GM23248 (cell line): Measurements from ENCODE around the gene TJAP1. TPM values are rescaled to one million over a fixed set of nuclear protein-coding genes. Genes with fewer than 3 reads are reported as not detected.

Experiments
- DNase-seq: peaks from one replicate; pipeline ENCODE4 v3.0.0-alpha.2; 2015
- H2AFZ ChIP-seq: fragments of 200-600 bp; sonication (generic); 2 replicates; pipeline ENCODE4 v1.6.1; 2016; ENCODE audit warnings: antibody characterized with exemption
- H3F3A ChIP-seq: fragments of 200-600 bp; sonication (generic); 2 replicates; pipeline ENCODE4 v1.6.1; 2016; ENCODE audit warnings: mild to moderate bottlenecking, antibody characterized with exemption, mixed run types; ENCODE audit not compliant: insufficient read depth
- H3K27ac ChIP-seq: fragments of 200-600 bp; sonication (generic); 2 replicates; pipeline ENCODE4 v1.5.1; 2016; ENCODE audit warnings: mild to moderate bottlenecking
- H3K27me3 ChIP-seq: fragments of 200-600 bp; sonication (generic); replicated peaks from 2 replicates; pipeline ENCODE4 v1.6.1; 2016; ENCODE audit warnings: mild to moderate bottlenecking; ENCODE audit not compliant: insufficient read depth
- H3K36me3 ChIP-seq: fragments of 200-600 bp; sonication (generic); 2 replicates; pipeline ENCODE4 v1.6.1; 2016; ENCODE audit warnings: low read depth, mild to moderate bottlenecking
- H3K4me1 ChIP-seq: fragments of 200-600 bp; sonication (generic); 2 replicates; pipeline ENCODE4 v1.6.1; 2016; ENCODE audit warnings: mild to moderate bottlenecking; ENCODE audit not compliant: insufficient read depth
- H3K4me2 ChIP-seq: fragments of 200-600 bp; sonication (generic); one replicate; pipeline ENCODE4 v1.6.1; 2016; ENCODE audit warnings: mild to moderate bottlenecking; ENCODE audit not compliant: unreplicated experiment
- H3K4me3 ChIP-seq: fragments of 200-600 bp; sonication (generic); 2 replicates; pipeline ENCODE4 v1.5.1; 2016; ENCODE audit warnings: mild to moderate bottlenecking
- H3K79me2 ChIP-seq: fragments of 200-600 bp; sonication (generic); 2 replicates; pipeline ENCODE4 v1.6.1; 2016; ENCODE audit warnings: mild to moderate bottlenecking; ENCODE audit not compliant: insufficient read depth
- H3K9ac ChIP-seq: fragments of 200-600 bp; sonication (generic); 2 replicates; pipeline ENCODE4 v1.6.1; 2016; ENCODE audit warnings: mild to moderate bottlenecking
- H3K9me2 ChIP-seq: fragments of 200-600 bp; sonication (generic); 2 replicates; pipeline ENCODE4 v1.6.1; 2016; ENCODE audit warnings: mixed run types, mild to moderate bottlenecking, moderate library complexity; ENCODE audit not compliant: insufficient read depth
- H3K9me3 ChIP-seq: fragments of 200-600 bp; sonication (generic); one replicate; pipeline ENCODE4 v1.6.1; 2017; ENCODE audit warnings: low read depth
- H4K20me1 ChIP-seq: fragments of 200-600 bp; sonication (generic); 2 replicates; pipeline ENCODE4 v1.6.0; 2016; ENCODE audit not compliant: insufficient read depth
- EZH2 ChIP-seq: fragments of 200-600 bp; sonication (generic); IDR thresholded peaks from 2 replicates; pipeline ENCODE4 v1.6.1; 2018; ENCODE audit warnings: antibody characterized with exemption, mild to moderate bottlenecking; ENCODE audit not compliant: insufficient read depth, poor library complexity, severe bottlenecking
- EZH2phosphoT487 ChIP-seq: fragments of 200-600 bp; sonication (generic); IDR thresholded peaks from 2 replicates; pipeline ENCODE4 v1.6.1; 2018; ENCODE audit warnings: antibody characterized with exemption, moderate library complexity, mild to moderate bottlenecking, low read depth; ENCODE audit not compliant: insufficient read depth
- WGBS, 2 experiments: methylation state at CpG; one replicate each; pipeline ENCODE4 v1.1.6; 2015 to 2017; ENCODE audit warnings: low lambda C conversion rate in 2 of 2, low coverage in 1 of 2; ENCODE audit errors: missing lambda C conversion rate in 2 of 2; 5-methylcytosine and 5-hydroxymethylcytosine counted together
- in situ Hi-C: fragments of 300-500 bp; cut with MboI; formaldehyde crosslinking; loops from 2 replicates; pipeline ENCODE4 v1.15.0; 2020
- polyA plus RNA-seq: library from polyadenylated mRNA; unstranded; fragments of >200 nt; fragmentation: Nextera tagmentation; extraction: Ambion mirVana; gene quantifications from 2 replicates; pipeline ENCODE4 v1.2.1, GENCODE V29; 2016
- total RNA-seq: library from RNA; depleted of rRNA; stranded (reverse); fragments of >200 nt; shearing (Covaris generic); gene quantifications from 2 replicates; pipeline ENCODE4 v1.2.3, GENCODE V29; 2014

The TJAP1 gene
- total and polyA plus RNA-seq, 2 experiments from 2014 or later: 16.0 to 32.9 TPM

DNA sequence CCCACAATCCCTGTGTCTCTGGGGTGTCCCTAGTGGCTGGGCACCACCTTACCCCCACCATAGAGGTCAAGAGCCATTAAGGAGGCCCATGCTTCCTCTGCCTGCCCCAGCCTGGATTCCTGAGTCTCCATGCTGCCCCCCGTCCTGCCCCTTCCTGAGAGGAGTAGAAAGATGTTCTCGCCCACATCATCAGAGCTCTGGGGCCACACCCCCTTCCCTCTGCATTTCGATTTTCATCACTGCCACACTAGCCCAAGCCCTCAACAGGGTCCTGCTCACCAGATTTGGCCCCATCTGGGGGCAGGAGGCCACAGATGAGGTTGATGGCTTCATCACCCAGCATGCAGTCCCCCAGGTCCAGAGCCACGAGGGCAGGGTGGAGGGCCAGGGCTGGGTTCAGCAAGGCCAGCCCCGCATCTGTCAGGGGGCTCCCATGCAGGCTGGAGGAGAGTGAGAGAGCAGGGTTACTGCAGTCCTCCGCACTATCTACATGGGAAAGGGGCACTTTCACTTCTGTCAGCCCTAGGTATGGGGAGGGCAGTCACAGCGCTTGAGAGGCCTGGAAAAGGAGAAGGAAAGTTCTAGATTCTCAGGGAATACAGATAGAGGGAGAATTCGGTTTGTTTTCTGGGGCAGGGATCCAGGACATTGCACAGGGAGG, 31.2 kb downstream of the TJAP1 start:
- Histone ChIP-seq H3K9me2 (no peaks in the 10 kb centered on the region), H3K36me3 (no peaks in the 10 kb centered on the region), H3F3A (peaks cover 8% of the 10 kb centered on the region; the same call in 1 of the 2 replicates), H3K79me2 (peaks cover 8% of the 10 kb centered on the region; the same call in 1 of the 2 replicates), H2AFZ (no peak overlapping the region), H3K4me3 (no peak overlapping the region), H3K4me1 (0 out of 2 replicates have a peak, but pooled peaks cover 2% of the 10 kb centered on the region), H4K20me1 (no peaks in the 10 kb centered on the region), H3K9ac (no peak overlapping the region), H3K27me3 (no peaks in the 10 kb centered on the region), H3K4me2 (peak overlapping the region; percentile 16), H3K27ac (no peak overlapping the region), H3K9me3 (no peaks in the 10 kb centered on the region)
- 59 to 61% methylated on average over 7 to 8 of the region's 8 CpGs for WGBS, 2 experiments
- in situ Hi-C loops: loop anchor here (10.0 kb wide), 1 partner anchor 54 kb away; the partner anchor contains the start of gene DLK2
- DNase-seq: no peak
- TF ChIP-seq EZH2 (no peak), EZH2phosphoT487 (no peak)

DNA sequence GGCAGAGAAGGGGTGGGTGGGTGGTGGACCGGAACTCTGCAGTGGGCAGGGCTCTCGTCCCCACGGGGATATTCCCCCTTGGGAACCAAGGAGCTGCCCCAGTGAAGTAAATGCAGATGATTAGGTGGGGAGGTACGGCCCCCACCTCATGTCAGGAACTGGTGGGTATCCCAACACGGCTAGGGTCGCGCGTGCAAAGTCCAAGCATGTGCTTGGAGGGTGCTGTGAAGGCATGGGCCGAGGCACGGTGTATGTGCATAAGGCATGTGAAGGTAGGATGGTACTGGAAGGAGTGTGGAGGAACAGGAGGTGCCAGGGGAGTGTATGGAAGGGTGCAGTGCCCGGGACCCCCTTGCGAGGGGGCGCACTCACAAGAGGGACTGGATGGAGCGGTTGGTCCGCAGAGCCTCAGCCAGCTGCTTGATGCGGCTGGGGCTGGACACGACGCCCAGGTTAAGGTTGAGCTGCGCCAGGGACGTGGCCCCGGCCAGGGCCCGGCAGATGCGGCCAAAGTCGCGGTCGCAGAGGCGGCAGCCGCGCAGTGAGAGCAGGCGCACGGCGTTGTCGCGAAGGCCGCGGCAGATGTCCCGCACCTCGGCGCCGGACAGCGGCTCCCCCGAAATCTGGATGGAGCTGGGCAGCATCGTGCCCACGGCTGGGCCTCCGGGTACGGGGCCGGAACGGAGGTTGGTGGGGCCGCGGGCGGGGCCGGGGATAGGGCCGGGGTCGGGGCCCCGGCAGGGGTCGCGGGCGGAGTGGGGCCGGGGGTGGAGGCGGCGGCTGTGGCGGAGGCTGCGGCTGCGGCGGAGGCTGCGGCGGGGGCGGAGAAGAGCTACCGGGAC, 32.0 kb downstream of the TJAP1 start:
- H3K4me1 ChIP-seq: 0 out of 2 replicates have a peak, but pooled peaks cover 2% of the 10 kb centered on the region
- no peaks in the 10 kb centered on the region; the same call in 1 of the 2 replicates for H3K36me3 ChIP-seq
- peak overlapping the region; percentile 73; the same call in 1 of the 2 replicates for H2AFZ ChIP-seq
- no peaks in the 10 kb centered on the region for H3K27me3 ChIP-seq
- H3K4me3 ChIP-seq: peak overlapping the region; percentile 75
- peaks cover 8% of the 10 kb centered on the region; the same call in 1 of the 2 replicates for H3F3A ChIP-seq
- in situ Hi-C loops: loop anchor here (10.0 kb wide), 1 partner anchor 55 kb away; the partner anchor contains the start of gene DLK2
- H3K4me2 ChIP-seq: peak overlapping the region; percentile 67
- 4 to 7% methylated on average over 45 to 69 of the region's 69 CpGs for WGBS, 2 experiments
- peak; percentile 53 for DNase-seq
- H4K20me1 ChIP-seq: no peaks in the 10 kb centered on the region
- no peaks in the 10 kb centered on the region for H3K9me3 ChIP-seq
- no peak overlapping the region for H3K27ac ChIP-seq
- TF ChIP-seq EZH2phosphoT487 (no peak), EZH2 (no peak)
- peaks cover 16% of the 10 kb centered on the region for H3K79me2 ChIP-seq
- no peaks in the 10 kb centered on the region for H3K9me2 ChIP-seq
- H3K9ac ChIP-seq: peak overlapping the region; percentile 81

DNA sequence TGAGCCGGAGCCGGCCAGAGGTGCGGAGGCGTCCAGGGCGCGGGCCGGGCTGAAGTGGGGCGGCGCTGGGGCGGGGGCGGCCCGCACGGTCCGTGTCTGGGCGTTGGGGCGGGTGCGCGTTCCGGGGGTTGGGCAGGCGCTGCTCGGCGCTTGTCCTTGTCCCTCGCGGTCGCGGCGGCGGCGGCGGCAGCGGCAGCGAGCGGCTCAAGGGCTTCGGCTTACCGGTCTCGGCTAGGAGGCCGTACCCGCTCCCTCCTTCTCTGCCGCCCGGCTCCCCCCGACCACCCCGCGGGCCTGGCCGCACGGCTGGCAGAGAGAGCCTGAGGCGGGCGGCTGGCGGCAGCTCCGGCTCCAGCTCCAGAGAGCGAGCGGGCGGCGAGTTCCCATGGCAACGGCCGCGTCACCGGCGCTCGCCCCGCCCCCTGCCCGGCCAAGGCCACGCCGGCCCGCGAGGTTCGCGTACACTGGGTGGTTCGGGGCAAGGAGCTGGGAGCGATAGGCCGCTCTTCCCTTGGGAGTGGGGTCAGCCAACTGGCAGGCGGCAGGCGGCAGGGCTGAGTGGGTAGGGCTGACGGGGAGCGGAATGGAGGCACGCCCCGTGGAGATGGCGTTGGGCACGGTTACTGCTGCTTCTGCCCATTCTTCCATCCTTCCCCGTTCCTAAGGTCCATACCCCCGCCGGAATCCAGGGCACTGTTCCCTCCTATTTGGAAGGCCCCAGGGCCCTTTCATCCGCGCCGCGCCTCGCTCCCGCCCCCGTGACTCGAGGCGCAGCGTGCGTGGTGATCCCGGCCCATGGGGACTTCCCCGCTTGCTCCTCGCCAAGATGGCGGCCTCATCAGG, 32.8 kb downstream of the TJAP1 start, which contains the start of gene LRRC73:
Gene LRRC73, minus strand, starts transcription at position 363 of the 843 bp plus-strand sequence. CDS start 561 bp downstream, outside the sequence.
- Histone ChIP-seq H3K9ac (peak within 1 kb of the TSS; percentile 81), H3F3A (peaks cover 8% of the 10 kb centered on the region; the same call in 1 of the 2 replicates), H3K9me2 (no peaks in the 10 kb centered on the region), H4K20me1 (no peaks in the 10 kb centered on the region), H2AFZ (peak within 1 kb of the TSS; percentile 73), H3K79me2 (peaks cover 24% of the 10 kb centered on the region), H3K4me3 (peak within 1 kb of the TSS; percentile 75), H3K4me2 (peak within 1 kb of the TSS; percentile 67), H3K27ac (peak within 1 kb of the TSS; percentile 63), H3K36me3 (no peaks in the 10 kb centered on the region; the same call in 1 of the 2 replicates), H3K27me3 (no peaks in the 10 kb centered on the region), H3K9me3 (no peaks in the 10 kb centered on the region), H3K4me1 (peaks cover 5% of the 10 kb centered on the region)
- DNase-seq: peak; percentile 94
- in situ Hi-C loops: loop anchor here (10.0 kb wide), 1 partner anchor 55 kb away; the partner anchor contains the start of gene DLK2
- WGBS, 2 experiments: 3 to 6% methylated on average over 41 to 54 of the region's 96 CpGs
- no peak for TF ChIP-seq EZH2
- TF ChIP-seq EZH2phosphoT487: no peak

DNA sequence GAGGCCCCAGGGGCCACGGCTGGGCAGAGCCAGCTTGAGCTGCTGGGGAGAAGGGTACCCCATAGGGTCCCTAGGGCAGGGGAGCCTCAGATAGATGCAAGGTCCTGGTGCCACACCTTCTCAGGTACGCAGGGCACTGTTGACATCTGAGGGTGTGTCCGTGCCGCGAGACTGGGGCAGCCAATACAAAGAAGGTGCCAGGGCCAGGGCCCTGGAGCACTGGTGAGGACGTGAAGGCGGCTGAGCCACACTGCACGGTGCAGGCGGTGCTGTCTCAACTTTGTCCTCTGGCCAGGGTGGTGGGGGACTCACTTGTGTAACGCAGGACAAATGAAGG, 33.4 kb downstream of the TJAP1 start:
- Histone ChIP-seq H2AFZ (peak overlapping the region; percentile 73), H3K9ac (peak overlapping the region; percentile 81), H3K9me2 (no peaks in the 10 kb centered on the region), H3K27ac (peak overlapping the region; percentile 63), H3F3A (peaks cover 8% of the 10 kb centered on the region; the same call in 1 of the 2 replicates), H3K4me1 (peaks cover 11% of the 10 kb centered on the region), H3K4me3 (peak overlapping the region; percentile 75), H3K79me2 (peaks cover 30% of the 10 kb centered on the region), H3K9me3 (no peaks in the 10 kb centered on the region), H3K27me3 (no peaks in the 10 kb centered on the region), H3K36me3 (no peaks in the 10 kb centered on the region; the same call in 1 of the 2 replicates), H3K4me2 (peak overlapping the region; percentile 67), H4K20me1 (no peaks in the 10 kb centered on the region)
- WGBS, 2 experiments: 74 to 75% methylated on average over 10 of the region's 10 CpGs
- in situ Hi-C loops: no loop called here
- no peak for DNase-seq
- no peak for TF ChIP-seq EZH2
- TF ChIP-seq EZH2phosphoT487: no peak
